ENCODE measurements around the gene SUMF1.

The SUMF1 gene

DNA sequence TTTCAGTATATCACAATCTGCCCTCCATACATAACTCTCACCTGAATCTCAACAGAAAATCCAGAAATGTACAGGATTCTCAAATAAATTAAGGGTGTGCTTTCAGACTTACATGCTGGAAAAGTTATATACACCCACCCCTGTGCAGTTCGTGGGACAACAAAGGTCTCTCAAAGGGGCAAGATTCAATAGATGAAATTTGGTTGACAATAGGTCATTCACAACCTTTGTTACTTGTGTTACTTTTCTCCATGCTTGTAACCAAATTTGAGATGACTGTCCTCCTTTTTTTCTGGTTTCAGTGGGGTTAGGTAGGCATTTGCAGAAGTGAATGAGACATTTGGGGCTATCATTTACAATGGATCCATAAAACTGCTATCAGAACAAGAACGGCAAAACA lies 91.2 kb downstream of the SUMF1 start:
- DNase-seq = no peak

GRCh38 chr3:4373669-4374068 lies 93.4 kb downstream of the SUMF1 start:
- no peak for DNase-seq

- no peak for DNase-seq
These were observed 104.5 kb downstream of the SUMF1 start for GRCh38 chr3:4362523-4362922.

DNA sequence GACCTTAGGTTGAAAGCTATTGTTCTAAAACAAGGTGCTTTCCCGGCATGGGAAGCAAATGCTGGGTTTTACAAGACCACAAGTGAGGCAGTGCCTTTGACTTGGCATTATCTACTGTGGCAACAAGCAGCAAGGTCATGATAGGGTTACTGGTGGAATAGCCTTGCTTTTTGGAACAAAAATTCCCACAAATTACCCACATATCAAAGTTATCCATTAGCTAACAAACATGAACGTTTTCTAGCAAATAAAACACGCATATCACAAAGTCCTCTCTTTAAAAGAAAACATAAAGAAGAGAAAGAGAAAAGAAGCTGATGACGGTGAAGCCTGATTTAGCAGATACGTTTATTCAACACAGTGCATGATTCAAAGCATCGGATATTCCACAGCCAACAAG lies 106.3 kb downstream of the SUMF1 start:
- no peak for DNase-seq

GRCh38 chr3:4359805-4360502 lies 107.1 kb downstream of the SUMF1 start:
- no peak for DNase-seq

DNA sequence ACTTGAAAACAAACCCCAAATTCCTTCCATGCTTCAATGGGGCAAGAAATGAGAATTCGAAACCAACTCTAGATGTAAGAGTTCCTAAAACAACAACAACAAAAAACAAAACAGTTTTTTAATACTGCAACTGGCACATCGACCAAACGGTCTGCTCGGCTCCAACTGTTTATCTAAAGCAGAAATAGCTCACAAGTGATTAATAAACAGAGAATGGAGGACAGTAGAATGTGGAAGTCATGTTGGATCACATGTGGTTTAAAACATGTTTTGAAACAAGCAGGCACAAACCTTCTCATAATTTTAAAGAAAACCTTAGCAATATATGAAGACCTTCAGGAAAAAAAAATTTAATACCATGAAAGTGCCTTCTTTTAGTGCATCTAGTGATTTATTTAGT lies 108.8 kb downstream of the SUMF1 start:
- no peak for DNase-seq

DNA sequence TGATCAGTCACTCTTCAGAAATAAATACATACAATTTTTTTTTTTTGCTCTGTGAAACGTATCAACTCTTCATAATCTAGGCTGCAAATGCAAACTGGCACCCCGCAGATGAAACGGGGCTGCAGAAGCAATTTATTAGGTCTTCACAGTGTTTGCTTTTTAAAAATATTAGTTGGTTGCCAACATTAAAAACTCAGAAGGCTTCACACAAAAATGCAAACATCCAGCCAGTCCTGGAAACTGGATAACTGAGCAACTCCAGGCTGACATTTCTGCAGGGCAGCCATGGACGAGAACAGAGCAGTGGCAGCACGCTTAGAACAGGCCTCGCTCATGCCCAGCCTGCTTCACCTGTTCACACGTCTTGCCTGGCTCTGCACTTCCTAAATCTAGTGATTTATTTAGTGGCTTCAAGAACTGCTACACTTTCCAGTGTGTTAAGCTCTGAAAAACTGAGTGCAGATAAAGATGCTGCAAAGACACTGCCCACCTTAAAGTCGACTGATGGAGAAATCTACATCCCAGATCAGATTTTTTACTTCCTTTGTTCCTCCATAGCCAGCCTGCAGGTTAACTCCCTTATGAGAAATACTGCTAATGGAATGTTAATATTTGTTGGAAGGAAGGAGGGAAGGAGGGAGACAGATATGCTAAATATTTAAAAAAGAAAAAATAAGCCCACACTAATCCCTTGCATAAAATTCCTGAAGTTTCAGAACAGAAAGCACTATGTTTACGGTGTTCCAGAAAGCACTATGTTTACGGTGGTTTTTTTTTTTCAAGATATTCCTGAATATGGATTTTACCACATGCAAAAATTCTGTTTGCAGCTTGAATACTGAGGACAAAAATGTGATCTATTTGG lies 110.3 kb downstream of the SUMF1 start:
- no peak for DNase-seq

DNA sequence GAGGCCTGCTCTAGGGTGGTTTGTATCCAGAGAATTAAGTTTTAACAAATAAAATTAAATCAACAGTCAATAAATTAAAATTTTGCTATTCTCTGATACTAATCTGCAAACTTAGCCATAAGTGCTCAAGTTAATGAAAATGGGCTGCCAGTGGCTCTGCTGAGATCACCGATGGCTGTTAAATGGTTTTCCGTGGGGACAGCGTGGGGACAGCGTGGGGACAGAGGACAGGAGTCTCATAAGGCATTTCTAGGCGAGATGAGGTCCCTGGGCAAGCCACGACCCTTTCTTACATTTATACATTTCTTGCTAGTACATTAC lies 110.9 kb downstream of the SUMF1 start:
- no peak for DNase-seq

GRCh38 chr3:4355401-4356219 lies 111.5 kb downstream of the SUMF1 start:
- DNase-seq = no peak

- no peak for DNase-seq
These were observed 115.2 kb downstream of the SUMF1 start for GRCh38 chr3:4351872-4352271.

DNA sequence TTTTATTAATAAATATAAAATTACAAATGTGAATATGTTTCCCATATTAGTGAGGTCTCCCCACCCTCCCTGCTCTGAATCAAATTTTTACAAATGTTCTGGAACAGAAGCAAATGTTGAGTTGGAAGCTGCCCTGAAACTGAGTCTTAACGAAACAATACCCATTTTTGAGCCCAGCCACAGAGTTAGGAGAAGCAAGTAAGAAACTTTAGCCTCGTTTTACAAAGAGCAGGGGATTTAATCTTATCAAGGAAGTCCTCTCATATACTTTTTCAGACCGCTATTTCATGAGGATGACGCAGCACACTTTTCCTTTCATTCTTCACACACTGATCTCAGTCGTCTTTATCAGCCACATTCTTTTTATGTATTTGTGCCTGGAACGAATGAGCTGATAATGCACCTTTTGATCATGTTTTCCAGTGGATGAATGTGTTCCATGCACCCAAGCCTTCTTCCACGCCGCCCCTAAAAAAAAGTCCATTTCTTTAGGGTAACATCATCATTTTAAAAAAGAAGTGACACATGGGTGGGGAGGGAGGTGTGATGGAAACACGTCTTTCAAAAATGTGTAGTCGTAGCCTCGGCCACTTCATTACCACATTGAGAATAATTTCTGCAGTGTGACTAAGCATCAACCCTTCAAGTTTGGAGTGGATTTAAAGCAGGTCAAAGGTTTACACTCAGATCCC lies 115.8 kb downstream of the SUMF1 start:
- no peak for DNase-seq

DNA sequence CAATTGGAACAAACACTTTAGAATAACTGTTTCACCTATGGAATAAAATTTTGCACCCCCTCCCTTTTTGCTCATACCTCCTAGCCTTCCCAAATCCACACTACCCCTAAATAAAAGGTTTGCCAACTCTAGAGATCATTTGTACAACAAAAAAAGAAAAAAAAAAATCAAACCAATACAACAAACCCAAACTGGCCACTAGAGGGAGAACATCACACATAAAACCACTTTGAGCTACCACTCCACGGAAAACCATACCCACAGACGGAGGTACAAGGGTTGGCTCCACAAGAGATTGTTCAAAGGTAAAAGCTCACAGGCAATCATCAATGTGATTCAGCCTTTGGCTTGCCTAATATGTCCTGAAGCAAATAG lies 116.3 kb downstream of the SUMF1 start:
- no peak for DNase-seq

DNA sequence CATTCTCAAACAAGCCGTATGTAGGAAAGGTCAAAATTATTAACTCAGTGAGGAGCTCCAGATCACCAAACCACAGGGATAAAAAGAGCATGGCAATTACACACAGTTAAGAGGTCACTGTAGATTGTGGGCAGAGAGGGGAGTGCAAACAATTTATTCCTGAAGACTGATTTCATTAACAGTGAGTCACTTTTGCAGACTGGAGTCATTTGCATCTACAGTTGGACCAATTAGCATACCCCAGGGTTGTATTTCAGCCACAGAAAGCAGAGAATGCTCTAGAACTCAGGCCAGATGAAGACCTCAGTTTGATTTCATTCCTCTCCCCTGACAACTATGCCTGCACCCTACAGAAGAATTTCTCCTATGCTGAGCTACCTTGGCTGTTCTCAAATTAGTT lies 123.8 kb downstream of the SUMF1 start:
- DNase-seq = peak; percentile 54

DNA sequence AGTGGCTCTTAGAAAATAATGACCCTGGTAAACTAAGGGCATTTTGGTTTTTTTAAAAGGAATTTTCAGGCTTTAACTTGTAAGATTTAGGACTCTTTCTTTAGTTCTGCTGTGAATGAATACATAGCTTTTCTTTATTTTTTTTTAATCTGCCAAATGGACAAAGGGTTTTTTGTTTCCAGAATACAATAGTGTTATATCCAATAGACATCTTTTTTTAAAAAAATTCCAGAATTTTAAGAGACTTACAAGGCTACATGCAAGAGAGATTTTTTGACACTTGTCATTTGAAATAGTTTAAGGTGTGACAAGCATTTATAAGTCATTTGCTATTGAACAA lies 125.8 kb downstream of the SUMF1 start:
- DNase-seq = no peak

DNA sequence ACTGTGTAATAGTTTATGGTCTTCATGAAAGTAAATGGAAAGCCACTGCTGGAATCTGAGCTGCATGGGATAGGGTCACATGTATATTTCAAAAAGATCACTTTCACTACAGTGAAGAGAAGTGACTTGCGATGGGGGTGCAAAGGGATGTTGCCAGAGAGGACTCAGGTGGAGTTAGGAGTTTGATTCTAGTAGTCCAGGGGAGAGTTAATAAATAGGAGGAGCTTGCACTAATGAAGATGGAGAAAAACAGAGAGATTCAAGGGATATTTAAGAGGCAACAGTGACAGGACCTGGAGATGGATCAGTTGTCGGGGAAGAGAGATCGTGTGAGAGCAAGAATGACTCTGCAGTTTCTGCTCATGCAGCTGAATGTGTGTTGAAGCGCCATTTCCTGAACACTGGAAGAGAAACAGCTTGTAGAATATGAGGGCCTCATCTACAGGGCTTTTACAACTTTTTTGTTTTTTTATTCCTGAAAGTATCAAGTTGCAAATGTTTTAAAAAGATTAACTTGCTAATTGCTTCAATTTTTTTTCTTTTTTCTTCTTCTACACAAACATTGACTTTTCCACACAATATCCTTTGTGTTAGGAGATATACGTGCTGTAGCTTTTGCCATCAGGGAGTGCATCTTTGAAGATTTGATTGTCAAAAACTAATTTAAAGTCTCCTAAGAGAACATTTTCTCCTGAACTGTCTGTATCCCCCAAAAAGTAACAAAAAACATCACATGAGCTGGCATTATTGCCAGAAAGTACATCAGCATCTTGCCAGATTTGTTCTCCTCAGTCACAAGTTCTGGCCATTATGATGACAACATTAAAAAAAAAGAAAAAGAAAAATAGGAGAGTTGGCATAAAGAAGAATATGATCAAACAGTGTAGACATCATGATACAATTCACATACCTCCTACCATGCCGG lies 126.4 kb downstream of the SUMF1 start:
- no peak for DNase-seq

DNA sequence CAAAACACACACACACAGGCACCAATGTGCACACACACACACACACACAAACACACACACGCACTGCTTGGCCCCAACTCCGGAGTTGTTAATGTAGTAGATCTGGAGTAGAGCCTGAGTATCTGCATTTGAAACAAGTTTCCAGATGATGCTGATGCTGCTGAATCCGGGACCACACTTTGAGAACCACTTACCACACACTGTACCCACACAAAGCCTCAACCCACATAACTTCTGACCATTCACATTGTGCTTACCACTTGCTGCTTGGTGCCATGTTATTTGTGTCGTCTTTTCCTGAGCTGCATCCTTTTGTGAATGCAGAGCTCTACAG lies 127.0 kb downstream of the SUMF1 start:
- no peak for DNase-seq

DNA sequence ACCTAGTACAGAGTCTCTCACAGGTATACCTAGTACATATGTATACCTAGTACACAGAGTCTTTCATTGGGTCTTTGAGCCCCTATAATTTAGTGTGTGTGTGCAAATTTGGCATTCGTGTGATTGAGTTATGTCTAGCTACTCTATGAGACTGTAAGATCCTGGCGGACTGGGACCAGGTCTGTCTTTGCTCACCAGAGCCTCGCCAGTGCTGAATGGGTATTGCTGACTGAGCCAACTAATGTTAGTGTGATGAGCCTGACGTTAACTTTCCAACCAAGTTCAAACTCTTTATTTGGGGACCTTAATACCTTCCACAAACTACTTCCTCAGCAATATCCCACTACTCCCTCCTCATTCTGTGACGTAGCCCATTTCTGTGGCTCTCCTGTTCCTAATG lies 128.3 kb downstream of the SUMF1 start:
- DNase-seq = no peak

GRCh38 chr3:4336850-4337546 lies 130.1 kb downstream of the SUMF1 start:
- no peak for DNase-seq

GRCh38 chr3:4335840-4336562 lies 131.1 kb downstream of the SUMF1 start:
- no peak for DNase-seq

GRCh38 chr3:4334548-4334947 lies 132.5 kb downstream of the SUMF1 start:
- DNase-seq = no peak

DNA sequence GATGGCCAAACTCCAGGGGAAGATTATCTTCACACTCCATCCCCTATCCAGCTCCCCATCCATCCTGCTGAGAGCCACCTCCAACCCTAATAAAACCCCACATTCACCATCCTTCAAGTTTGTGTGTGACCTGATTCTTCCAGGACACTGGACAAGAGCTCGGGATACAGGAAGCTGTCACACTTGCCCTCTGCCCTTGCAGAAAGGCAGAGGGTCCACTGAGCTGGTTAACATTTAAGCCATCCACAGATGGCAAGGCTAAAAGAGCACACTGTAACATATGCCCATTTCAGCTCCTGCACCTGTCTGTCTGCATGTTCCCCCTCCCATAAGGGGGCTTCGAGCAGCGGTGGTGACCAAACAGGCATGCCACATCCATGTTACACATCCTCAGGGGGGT lies 134.1 kb downstream of the SUMF1 start:
- DNase-seq = no peak

Data from islet precursor cell (in vitro differentiated cells).